GM08714 (cell line): ENCODE results near the gene TIMM17A.

Experiments used
- H3K4me3 ChIP-seq: fragments of 200-500 bp; sonication (Bioruptor generic); 2 replicates; pipeline ENCODE4 v1.5.1; 2014; ENCODE audit warnings: mild to moderate bottlenecking, low read length, inconsistent platforms
- ZNF274 ChIP-seq: IDR thresholded peaks from 2 replicates; pipeline ENCODE4 v1.6.1; 2012; ENCODE audit warnings: mild to moderate bottlenecking, low read depth, low read length

TIMM17A gene

DNA sequence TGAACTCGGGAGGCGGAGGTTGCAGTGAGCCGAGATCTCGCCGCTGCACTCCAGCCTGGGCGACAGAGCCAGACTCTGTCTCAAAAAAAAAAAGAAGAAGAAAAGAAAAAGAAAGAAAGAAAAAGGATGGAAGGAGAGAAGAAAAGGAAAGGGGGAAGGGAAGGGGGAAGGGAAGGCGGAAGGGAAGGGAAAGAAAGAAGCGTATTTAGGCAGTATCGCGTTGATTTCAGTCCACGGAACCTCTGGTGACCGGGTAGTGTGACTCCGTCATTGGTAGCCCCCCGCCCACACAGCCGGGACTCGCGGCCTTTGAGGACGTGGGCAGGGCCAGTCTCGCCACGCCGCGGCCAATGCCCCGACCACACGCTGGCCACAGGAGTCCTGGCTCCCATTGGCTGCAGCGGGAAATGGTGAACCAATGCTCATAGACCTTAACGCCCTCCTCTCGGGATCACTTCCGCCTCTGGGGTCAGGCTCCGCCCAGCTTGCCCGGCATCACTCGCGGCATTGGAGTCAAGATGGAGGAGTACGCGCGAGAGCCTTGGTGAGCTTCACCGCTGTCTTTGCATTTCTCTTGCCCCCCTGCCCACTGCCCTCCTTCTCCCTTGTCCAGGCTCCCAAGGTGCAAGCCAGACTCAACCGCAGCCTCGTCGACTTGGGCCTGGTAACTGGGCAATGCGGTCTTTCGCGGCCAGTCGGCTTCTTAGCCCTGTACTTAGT is at the start of gene TIMM17A:
TIMM17A (plus strand) TSS at position 495 of the 720 bp plus-strand sequence; CDS start at position 519, 24 bp downstream.
- peak within 1 kb of the TSS; percentile 97 for H3K4me3 ChIP-seq
- no peak for TF ChIP-seq ZNF274

DNA sequence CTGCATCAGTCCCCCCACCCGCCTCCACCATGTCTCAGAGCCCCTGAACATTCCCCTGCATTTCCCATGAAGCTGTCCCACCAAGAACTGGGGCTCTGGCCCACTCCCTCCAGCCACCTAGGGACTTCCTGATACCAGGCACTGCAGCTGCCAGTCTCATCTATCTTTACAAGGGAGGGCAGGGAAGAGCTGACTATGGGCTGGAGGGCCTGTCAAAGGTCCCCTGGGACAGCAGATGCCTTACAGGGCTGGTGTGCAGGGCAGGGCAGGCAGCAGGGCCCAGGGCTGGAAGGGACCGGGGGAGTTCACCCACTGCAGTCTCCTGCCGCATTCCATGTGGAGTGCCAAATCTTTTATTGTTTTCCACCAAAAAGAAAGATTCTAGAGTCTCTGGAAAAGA is 49.0 kb upstream of the TIMM17A start:
- no peak overlapping the region for H3K4me3 ChIP-seq
- TF ChIP-seq ZNF274: no peak

DNA sequence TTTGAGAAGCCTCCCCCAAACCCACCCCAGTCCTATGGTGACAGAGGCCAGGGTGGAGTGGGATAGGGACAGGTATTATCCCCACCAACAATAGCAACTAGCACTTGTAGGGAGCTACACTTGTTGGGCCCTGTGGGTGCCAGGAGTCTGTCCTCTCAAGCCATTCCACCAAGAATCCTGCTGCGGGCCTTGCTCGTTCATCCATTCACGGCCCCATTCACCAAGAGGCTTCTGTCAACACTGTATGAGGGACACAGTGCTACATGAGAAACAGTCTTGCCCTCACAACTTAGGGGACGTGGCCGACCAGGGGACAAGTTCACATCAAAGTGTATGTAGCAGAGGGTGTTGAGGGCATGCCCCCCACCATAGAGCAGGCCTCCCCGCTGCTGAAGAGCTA is 47.7 kb upstream of the TIMM17A start:
- H3K4me3 ChIP-seq: no peak overlapping the region
- TF ChIP-seq ZNF274: no peak

DNA sequence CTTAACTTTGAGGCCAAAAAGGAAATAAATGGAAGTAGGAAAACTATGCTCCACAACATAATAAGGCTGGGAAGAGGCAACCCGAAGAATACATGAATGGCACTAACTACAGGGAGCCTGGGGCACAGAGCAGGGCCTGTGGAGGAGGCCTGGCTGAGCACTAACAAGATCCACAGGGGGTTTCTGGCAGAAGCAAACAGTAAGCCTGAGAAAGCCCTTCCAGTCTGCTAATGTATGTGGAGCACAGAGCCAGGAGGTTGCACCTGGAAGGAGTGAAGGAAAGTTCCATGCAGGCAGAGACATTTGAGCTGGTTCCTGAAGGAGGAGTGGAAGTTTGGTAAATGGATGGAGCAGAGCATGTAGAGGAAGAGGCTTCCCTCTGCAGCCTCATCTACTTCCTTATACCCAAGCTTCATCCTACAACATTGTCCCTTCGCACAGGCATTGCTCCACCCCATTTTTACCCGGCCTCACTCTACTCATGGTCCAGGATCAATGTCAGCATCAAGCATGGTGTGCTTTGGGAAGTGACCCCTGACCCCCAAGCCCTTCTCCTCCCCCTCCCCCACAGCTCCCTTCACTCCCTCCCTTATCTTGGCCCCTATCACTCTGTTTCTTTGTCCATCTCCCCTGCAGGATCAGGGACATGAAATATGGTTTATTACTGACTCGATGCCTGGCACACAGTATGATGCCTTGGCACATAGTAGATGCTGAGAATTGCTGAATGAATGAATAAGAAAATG is 43.3 kb upstream of the TIMM17A start:
- TF ChIP-seq ZNF274: no peak
- H3K4me3 ChIP-seq: no peak overlapping the region

DNA sequence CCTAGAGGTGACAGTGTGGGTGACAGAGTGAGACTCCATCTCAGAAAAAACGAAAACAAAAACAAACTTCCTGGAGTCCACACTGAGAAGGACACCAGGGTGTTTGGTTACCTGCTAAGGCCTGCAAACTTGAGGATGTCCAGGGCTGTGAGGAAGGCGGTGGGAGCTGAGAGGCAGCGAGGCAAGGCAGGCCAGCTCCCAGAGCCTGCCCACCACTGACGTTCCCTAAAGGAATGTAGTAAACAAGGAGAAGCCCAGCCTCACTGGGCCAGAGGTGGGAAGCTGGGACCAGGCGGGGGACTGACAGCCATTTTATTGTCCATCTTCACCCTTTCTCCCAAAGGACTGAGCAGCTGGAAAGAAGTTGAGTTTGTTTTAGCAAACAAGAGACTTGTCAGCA is 42.5 kb upstream of the TIMM17A start:
- no peak overlapping the region for H3K4me3 ChIP-seq
- no peak for TF ChIP-seq ZNF274

DNA sequence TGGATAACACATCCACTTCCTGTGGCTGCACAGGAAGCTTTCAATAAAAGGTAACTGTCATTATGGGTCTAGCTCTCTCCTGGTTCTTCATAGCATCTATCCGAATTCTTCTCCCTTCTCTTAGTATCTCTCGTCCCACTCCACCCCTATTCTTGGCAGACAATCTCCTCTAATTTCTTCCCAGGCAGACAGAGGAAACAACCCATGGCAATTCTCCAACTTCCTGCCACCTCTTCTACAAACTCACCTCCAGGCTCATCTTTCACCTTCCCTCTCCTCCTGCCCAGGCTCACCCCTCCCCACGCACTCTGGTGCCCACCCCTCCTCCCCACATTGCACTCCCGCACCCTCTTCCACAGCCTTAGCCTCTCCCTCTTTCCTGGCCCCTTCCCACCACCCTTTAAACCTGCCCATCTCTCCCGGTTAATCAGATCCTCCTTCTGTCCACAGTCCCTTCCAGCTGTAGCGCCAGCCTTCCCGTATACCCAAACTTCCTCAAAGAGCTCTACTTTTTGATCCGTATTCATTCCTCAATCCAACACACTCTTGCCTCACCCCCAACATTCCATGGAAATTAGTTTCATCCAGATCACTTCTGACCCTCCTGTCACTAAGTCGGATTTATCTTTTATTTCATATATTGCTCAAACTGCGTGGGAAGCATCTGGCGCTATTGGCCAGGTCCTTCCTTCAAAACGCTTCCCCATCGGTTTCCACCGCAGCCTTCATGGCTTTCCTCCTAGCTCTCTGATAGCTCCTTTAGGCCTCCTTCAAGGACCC is 40.7 kb upstream of the TIMM17A start:
- TF ChIP-seq ZNF274: no peak
- H3K4me3 ChIP-seq: no peak overlapping the region

DNA sequence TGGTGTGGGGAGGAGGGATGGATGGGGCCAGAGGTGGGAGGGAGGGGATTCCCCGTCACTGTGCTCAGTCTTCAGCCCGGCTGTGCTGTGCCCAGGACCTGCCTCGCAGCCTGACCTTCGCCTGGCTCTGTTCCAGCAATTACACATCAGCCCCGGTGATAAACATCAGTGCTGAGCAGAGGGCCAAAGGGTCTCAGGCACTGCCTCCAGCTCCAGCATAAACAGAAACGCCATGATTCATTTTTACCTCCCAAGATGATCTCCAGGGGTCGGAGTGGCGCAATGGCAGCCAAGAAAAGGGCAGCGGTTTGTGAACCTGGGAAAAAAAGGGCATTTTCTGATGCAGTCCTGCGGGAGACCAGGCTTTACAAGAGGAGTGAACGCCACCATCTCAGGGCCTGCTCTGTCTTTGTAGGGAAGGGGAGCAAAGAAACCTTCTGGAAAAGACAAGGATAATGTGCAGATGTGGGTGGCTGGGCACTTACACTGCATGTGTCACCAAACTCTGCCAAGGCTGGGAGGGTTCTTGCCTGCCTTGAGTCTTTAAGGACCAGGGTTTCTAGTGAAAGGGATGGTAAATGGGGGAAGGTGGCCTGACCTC is 38.6 kb upstream of the TIMM17A start:
- H3K4me3 ChIP-seq: no peak overlapping the region
- no peak for TF ChIP-seq ZNF274

DNA sequence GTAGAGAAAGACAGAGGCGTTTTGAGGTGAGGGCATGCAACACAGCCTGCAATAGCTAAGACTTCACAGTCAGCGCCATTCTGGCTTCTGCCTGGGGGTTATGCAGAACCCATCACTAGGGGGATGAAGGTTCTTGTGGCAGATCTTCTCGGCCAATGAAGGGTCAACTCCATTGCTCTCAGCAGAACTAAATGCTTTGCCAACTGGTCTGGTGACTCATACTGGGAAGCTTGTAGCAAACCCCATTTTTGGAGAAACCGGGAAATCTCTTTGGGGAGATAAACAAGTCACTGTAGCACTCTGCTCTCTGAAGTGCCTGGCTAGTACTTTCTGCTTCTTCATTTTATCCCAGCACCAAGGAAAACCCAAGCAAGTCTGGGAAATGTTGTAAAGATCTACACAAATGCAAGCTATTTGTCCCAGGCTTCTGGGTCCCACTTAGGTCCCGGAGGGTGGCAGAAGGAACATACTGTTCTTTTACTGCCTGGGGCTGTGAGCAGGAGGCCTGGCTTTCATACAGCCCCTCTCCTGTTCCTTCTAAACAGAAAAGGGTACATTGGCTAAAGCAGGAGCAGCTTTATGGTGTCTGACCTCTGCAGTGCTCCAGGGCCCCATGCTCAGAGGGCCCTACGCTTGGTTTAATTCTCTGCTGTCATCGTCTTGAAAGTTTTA is 37.8 kb upstream of the TIMM17A start:
- no peak overlapping the region for H3K4me3 ChIP-seq
- no peak for TF ChIP-seq ZNF274

DNA sequence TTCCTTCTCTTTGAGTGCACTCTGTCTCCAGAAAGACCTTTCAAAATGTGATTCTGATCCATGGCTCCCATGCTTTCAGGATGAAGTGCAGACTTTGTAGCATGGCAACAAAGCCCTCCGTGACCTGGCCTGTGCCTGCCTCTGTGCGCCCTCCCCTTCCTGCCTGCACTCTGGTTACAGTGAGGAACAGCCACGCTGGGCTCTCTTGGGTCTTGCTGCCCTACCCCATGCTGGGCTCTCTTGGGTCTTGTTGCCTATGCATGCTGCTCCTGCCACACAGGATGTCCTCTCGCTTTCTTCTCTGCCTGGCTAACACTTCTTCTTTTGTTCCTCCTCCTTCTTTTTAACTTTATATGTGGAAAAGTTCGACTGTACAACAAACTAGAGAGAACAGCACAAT is 37.0 kb upstream of the TIMM17A start:
- H3K4me3 ChIP-seq: no peak overlapping the region

DNA sequence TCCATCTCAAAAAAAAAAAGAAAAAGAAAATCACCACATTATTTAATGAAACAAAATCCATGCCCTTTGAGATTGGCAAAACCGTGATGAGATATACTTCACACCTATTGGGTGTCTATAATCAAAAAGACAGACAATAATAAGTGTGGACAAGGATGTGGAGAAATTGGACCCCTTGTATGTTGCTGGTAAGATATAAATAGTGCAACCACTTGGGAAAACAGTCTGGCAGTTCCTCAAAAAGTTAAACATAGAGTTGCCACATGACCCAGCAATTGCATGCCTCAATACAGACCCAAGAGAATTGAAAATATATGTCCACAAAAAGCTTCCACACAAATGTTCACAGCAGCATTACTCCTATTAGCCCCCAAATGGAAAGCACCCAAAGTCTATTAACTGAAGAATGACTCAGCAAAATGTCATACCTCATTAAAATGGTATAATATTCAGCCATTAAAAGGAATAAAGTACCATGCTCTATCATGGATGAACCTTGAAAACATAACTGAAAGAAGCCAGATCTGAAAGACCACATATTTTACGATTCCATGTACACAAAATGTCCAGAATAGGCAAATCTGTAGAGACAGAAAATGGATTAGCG is 33.2 kb upstream of the TIMM17A start:
- TF ChIP-seq ZNF274: no peak
- H3K4me3 ChIP-seq: no peak overlapping the region

More for the DNA sequence above, 37.0 kb upstream of the TIMM17A start:
- TF ChIP-seq ZNF274: no peak

DNA sequence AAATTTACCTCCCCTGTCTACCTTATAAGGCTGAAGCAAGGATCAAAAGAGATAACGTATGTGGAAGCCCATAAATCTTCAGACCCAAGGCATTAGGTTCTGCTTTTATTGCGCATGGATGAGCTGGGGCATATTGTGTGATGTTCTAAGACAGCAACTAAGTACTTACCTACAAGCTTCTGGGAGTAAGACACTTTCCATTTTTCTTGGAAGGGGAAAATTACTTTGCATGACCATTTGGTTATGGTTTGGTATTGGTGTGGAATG is 30.1 kb upstream of the TIMM17A start:
- no peak overlapping the region for H3K4me3 ChIP-seq
- TF ChIP-seq ZNF274: no peak

DNA sequence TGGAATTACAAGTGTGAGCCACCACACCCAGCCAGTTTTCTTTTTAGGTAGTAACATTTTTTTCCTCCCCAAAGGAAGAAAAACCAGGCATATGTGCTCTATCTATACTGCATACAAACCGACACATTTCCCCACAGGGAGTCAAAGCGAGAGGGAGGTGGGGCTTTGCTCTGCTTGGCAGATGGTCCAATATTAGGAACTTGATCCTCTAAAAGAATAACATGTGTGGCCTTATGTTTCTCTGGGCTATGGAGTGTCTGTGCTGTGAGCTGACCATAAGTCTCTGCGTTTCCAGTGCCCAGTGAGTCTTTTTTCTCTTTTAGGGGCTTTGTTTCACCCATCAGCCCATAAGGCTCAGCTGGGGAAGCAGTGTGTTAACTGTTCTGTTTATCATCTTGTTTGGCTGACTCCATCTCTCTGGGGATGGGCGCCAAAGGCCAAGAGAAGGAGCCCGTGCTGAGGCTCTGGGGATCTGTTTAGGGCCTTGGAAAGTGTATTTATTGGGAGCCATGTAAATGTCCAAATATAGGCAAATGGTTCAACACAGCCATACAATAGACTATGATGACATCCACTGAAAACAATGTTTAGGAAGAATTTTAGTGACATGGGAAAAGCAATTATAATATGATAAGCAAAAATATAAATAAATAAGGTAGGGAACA is 29.2 kb upstream of the TIMM17A start:
- no peak for TF ChIP-seq ZNF274
- no peak overlapping the region for H3K4me3 ChIP-seq

DNA sequence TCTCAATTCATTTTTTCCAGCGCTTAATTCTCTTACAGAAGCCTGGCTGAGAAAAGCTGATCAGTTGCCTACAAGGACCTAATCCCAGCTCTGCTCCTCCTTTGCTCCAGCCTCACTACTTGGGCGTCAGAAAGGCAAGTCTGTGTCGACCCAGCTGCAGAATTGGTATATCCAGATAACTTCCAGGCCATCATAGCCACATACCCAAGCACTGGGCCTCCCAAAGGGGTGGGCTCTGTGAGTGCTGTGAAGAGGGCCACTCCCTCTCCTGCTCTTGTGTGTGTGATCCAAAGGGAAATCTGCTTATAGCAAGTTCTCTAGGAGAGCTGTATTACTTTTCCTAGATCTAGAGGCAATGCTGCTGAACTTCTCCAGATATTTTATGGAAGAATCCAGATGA is 27.0 kb upstream of the TIMM17A start:
- H3K4me3 ChIP-seq: no peak overlapping the region
- TF ChIP-seq ZNF274: no peak

DNA sequence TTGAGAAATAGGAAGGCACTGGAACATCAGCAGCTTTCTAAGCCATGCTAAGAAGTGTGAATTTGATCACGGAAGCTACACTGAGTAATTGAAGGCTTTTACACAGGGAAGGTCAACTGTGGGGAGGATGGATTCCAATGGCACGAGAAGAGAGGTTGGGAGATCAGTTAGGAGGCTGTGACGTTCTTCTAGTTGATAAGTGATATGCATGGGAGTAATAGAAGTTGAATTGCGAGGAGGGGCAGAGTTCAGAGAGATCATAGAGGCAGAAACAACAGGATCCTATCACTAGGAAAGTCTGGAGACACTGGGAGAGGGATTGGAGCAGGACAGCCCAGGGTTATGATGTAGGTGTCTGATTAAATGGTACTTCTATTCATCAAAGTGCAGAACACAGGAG is 25.2 kb upstream of the TIMM17A start:
- H3K4me3 ChIP-seq: no peak overlapping the region
- TF ChIP-seq ZNF274: no peak
